HG02571 (cell line): ENCODE measurements around the gene CENPQ.

Source experiments
- ATAC-seq: cut with Tn5 transposase; IDR thresholded peaks from one replicate; pipeline ENCODE4 v1.9.1; 2021; ENCODE audit warnings: mild to moderate bottlenecking, moderate library complexity; ENCODE audit not compliant: unreplicated experiment

The CENPQ gene

DNA sequence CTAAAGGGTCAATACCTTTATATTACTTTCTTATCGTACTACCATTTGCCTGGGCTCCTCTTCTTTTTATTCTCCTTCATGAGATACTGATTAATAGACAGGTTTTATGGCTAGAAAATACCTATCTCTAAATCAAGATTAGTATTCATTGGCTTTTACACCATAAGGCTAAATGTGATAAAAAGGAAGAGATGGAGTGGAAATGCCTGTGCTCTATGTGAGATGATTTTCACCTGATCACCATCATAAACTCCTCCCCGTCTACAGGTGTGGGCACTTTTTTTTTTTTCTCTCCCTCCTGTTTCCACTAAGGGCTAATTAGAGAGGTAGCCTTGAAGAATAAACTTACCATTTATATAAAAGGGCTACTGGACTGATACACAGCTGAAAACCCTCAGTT lies 36.5 kb downstream of the CENPQ start, which contains the start of gene GLYATL3:
Gene GLYATL3, plus strand, starts transcription at position 301 of the 400 bp plus-strand sequence. CDS start 12,068 bp downstream, outside the sequence.
- no peak for ATAC-seq

DNA sequence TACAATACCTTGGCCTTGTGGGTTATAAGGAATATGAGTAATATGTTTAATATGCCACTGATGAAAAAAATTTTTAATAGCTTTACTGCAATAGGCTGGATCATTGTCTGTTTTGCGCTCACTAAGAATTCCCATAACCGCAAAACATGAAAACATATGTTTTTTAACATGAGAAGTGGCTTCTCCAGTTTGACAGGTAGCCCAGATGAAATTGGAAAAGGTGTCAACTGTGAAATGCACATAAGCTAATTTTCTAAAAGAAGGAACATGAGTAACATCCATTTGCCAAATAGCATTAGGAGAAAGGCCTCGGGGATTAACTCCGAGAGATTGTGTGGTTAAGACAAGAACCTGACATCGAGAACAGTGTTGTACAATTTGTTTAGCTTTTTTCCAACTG lies 41.5 kb downstream of the CENPQ start:
- ATAC-seq, result no peak

DNA sequence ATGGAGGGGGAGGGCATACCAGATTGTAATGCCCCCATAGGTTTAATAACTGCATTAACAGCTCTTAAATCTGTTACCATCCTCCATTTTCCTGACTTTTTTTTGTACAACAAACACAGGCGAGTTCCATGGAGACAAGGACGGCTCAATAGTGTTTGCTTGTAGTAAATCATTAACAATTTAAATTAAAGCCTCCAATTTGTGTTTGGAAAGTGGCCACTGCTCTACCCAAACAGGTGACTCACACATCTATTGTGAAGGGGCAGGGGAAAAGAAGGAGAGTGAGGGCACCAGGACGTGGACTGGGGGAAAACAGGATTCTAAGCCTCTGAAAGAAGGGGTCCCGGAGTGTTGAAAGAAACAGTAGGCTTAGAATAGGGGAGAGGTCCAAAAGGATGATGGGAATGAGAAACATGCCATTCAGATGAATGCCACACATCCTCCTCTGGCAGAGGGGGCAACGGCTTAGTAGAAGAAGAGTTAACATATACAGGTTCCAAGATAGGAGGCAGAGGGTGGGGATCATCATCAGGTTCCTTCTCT lies 43.5 kb downstream of the CENPQ start:
- ATAC-seq, result no peak

DNA sequence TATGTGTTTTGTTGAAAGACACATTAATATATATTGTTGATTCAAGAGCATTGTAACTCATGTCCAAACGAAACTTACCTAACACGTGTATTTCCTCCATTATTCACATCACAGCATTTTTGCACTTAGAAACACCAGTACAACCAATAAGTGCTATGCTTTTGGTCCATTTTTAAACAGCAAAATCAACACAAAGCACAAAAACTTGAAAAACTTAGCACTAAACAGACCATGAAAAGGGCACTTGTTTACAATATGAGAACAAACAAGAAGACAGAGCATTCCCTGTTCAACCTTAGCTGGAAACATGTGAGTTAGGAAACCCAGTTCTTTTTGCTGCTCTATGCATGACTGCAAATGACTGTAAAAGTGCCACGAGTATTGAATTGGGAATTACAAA lies 46.2 kb downstream of the CENPQ start:
- no peak for ATAC-seq

DNA sequence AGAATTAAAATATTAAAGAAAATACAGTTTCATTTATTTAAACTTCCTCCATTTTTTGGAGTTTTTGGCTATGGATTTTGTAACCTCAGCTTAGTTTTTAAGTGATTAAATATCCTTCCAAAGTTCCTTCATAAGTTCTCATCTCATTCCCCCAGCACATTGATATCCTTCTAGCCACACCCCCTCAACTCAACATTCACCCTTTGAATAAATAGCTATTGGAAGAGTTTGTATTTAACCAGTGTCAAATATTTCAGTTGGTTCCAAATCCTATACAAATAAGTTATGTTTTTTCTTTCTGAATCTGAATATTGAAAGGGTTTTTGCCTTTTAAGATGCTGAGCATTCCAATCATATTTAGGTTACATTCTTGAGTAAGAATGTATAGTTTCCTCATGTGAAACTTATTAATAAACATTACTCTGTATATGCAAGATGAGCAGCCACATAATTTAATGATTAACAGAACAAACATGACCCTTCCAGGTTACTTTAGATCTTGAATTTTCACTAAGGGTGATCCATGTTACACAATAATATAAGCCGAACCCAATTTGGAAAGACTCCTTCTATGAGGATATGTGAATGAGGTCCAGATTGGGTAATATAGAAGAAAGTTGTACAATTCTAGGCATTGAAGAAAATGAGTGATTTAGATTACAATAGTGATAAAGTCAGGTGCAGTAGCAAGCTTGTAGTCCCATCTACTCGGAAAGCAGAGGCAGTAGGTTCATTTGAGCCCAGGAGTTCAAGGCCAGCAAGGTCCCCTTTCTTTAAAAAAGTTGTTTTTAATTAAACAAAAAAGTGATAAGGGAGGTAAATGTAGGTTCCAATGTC lies 50.2 kb downstream of the CENPQ start:
- no peak for ATAC-seq

DNA sequence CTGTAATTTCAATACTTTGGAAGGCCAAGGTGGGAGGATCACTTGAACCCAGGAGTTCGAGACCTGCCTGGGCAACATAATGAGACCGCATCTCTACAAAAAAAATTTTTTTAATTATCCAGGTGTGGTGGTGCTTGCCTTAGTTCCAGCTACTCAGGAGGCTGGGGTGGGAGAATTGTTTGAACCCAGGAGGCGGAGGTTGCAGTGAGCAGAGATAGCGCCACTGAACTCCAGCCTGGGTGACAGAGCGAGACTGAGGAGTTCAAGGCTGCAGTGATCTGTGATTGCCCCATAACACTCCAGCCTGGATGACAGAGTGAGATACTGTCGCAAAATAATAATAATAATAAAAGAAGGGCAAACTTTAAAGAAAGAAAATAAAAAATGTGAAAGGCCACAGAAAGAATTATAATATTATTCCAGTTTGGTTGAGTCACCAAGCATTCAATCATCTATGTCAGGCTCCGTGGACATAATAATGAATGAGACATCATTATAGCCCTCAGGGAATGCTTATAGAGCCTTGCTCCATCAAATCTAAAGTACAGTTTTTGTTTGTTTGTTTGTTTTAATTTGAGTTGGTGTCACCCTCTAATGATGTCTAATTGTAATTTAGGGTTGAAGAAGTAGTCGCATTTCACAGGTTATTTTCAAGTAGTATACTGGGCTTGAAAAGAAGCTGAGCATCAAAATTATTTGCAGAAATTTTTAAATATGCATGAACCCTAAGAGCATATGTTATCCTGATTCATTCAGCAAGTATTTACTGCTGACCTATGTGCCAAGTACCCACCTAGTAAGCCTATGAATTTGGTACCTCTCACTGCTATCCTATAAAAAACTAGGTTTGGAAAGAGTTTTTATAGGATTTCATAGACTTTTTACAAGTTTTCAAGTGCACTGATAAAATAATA lies 51.7 kb downstream of the CENPQ start:
- no peak for ATAC-seq

DNA sequence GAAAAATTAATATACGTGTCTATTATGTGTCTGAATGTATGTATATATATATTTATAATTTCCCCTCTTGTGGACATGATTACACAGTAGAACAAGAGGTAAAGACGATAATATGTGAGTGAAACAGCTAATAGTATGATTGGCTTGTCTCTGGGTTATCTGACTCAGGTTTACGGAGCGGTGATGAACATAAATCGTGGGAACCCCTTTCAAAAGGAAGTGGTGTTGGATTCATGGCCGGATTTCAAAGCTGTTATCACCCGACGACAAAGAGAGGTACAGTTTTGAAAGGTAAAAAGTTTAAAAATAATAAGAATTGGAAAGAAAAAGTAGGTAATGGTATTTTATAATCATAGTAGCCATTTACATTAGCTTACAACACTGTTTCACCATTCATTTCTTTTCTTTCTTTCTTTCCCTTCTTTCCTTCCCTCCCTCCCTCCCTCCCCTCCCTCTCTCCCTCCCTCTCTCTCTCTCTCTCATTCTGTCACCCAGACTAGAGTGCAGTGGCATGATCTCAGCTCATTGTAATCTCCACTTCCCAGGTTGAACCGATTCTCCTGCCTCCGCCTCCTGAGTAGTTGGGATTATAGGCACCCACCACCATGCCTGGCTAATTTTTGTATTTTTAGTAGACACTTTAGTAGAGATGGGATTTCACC lies 52.4 kb downstream of the CENPQ start:
- no peak for ATAC-seq

DNA sequence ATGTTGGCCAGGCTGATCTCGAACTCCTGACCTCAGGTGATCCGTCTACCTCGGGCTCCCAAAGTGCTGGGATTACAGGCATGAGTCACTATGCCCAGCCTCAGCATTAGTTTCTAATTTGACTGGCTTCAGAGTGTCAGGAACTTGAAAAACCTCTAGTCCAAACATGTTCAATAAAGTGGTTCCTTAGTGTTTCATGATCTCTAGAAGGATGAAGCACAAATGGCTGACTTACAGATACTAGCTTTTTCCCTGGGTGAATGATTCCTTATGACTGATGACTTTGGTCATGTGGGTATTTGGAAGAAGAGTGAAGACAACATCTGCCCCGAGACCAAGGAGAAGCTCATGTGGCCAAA lies 53.0 kb downstream of the CENPQ start:
- no peak for ATAC-seq

DNA sequence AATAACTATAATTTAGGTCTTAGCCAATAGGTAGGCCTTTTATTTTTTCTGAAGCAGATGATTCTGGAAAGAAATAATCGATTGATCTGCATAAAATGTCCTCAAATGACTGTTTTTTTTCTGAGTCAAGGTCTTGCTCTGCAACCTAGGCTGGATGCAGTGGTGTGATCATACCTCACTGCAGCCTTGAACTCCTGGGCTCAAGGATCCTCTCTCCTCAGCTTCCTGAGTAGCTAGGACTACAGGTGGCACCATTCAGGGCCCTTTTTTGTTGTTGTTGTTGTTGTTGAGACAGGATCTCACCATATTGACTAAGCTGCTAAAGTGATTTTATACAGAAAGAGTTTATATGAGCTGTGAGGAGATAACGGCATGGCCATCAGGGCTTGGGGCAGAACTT lies 54.7 kb downstream of the CENPQ start:
- ATAC-seq, result no peak

DNA sequence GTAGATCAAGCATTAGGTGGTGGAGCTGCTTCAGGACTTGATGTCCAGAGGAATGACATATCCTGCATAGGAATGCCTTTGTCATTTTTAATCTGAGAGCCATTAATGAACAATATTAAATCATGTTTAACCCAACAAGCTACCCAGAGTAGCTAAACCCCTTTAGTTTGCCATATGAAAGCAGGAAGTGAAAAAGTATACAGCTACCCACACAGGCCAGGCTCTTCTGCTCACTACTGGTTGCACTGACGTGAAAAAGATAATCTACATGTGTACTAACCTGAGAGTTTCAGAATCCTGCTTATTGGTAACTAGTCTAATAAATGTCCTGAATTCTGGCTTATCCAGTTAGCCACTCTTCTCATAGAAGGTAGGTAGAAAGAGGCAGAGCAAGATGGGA lies 56.5 kb downstream of the CENPQ start:
- no peak for ATAC-seq

DNA sequence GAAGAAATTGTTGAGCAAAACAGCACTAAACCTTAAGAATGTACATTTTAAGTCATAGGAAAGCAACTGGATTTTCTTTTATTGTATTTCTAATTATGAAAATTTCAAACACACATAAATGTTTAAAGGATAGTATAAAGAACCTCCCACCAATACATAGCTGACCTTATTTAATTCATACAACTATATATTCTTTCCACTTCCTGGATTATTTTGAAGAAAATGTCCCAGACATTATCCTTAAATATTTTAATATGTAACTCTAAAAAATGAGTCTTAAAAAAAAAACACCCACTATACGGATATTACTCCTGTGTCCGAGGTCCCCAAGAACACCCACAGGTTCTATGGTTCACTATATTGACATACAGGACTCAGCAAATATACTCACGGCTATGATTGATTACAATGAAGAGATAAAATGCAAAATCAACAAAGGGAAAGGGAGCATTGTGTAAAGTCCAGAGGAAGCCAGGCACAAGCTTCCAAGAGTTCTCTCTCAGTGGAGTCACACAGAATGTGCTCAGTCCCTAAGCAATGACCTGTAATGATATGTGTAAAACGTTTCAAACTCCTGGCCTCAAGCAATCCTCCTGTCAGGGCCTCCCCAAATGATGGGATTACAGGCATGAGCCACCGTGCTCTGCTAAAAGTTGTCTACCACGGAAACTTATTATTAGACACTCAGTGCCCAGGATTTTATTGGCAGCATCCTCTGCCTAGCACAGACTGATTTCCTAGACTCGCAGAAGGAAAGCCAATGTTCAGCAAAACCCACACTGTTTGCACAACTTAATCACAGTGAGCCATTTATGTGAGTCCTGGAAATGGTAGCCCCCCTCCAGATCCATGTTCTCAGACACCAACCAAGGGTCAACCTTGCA lies 59.8 kb downstream of the CENPQ start:
- no peak for ATAC-seq

DNA sequence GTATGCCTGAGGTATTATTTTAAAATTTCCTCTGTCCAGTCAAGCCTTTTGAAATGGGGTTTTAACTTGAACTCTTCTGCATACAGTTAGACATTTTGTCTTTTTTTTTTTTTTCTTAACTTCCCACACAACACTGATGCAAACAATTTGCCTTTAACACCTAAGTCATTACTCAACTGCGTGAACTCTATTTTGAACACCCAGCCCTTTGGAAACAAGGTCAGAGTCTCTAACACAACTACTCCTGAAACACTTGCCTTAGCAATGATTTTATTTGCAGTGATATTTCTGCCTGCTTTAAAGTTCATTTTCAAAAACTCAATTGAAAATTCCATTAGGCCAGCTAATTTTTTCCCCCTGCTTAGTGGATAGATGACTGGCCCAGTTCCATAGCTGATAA lies 60.7 kb downstream of the CENPQ start:
- ATAC-seq, result no peak

DNA sequence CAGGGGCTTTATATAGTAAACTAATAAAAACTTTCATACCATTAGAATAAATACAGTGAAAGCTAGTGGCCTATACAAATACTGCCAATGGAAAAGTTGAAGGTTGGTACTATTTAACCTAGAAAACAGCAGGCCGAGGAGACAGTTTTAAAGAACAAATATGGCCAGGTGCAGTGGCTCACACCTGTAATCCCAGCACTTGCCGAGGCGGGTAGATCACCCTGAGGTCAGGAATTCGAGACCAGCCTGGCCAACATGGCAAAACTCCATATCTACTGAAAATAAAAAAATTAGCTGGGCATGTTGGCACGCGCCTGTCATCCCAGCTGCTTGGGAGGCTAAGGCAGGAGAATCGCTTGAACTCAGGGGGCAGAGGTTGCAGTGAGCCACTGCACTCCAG lies 61.4 kb downstream of the CENPQ start:
- ATAC-seq, result no peak

DNA sequence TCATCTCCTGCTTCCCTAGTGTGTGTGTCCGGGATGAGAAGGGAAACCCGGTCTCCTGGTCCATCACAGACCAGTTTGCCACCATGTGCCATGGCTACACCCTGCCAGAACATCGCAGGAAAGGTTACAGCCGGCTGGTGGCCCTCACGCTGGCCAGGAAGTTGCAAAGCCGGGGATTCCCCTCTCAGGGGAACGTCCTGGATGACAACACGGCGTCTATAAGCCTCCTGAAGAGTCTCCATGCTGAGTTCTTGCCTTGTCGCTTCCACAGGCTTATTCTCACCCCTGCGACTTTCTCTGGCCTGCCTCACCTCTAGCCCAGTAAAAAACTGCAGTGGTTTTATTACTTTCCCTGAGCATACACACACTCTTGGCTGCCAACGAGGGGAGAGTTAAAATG lies 63.4 kb downstream of the CENPQ start:
- ATAC-seq, result no peak

DNA sequence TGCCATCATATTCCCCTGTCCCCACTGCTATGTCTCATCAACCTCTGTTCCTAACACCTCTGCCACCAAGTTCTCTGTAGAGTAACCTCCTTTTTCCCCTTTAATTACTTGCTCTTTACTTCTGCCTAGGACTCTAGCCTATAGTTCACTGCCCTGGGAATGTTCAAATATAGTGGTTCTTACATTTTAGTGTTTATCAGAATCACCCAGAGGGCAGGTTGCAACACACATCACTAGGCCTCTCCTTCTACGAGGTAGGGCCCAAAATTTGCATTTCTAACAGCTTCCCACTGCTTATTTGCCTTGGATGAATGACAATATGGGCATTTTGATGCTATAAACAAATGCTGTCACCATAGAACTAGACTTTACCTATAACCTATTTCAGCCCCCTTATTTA lies 64.2 kb downstream of the CENPQ start:
- ATAC-seq, result no peak

DNA sequence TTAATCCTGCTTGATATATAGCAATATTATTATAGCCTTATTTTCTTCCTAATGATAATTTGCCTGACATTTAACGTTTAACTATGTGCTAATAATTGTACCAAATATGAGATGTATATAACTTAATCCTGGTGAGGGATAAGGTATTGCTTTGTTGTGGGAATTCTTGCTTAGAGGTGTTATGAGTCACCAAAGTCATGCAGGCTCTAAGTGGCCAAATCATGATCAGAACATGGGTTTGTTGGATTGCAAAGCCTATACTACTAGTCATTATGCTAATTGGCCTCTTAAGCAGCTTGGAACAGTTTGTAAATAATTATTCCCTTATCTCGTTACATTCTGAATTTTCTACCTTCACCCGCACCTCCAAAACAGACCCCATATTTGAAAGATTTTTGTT lies 65.4 kb downstream of the CENPQ start:
- ATAC-seq, result no peak

DNA sequence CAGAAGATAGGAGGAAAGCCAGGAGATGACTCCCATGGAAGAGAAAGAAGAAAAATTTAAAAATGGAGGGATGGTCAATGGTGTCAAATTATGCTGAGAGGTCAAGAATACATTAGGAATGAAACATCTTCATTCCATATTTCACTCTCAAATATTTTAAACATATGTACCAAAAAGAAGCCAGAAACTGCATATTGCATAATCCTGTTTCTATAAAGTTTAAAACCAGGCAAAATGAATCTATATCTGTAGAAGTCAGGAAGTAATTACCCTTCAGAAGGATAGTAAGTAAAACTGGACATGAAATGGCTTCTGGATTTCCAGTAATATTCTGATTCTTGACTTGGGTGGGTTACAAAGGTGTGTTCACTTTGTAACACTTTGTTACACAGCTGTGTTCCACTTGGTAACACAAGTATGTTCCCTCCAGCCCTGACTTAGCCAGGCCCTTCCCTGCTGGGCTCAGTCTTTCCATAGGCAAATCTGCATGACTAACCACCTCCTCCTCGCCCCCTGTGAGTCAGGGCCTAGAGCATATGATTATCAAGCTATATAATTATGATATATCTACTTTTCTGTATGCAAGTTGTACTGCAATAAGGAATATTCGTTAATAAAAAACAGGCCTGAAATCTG lies 67.1 kb downstream of the CENPQ start:
- no peak for ATAC-seq

DNA sequence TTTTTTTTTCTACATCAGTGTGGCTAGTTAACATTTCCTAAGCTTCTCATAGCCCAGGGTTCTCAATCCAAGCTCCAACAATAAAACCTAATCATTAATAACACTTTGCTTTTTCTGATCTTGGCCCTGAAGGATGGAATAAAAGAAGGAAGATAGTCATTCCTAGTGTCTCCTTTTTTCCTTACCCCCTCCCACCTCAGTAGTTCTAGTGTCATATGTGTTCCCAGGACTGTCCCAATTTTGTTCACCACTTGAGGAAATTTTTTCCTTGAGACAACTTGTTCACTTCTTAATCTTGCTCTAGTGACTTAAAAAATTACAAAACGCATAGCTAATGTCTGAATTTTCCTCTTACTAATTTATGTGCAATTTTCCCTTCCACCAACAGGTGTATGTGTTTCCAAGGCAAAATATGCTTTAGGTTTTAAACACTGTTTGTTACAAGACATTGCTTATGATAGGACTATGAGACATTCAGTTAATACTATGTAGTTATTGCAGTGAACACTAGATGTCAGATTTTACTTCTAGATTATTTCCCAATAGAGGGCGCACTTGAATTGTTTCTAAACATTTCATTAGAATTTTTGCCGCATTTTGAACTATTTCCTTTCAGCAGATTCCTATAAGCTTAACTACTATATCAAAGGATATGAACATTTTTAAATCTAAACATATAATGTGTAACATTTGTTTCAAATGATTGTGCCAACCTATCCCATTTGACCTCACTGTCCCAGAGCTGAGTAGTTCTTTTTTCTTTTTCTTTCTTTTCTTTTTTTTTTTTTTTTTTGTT lies 68.8 kb downstream of the CENPQ start:
- peak; percentile 79 for ATAC-seq

DNA sequence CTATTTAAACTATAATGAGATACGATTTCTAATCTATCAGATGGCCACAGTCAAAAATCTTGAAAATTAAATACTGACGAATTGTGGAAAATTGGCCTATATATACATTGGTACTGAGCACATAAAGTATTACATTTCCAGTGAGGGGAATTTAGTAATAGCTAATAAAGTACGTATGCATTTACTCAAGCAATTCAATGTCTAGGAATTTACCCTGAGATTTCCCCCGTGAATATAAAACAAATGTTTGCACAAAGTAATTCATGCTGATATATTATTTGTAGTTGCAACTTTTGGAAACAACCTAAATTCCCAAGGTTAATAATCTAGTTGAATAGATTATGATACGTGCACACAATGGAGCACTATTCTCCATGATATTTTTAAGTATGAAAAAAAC lies 72.6 kb downstream of the CENPQ start:
- no peak for ATAC-seq
